Measurements from ENCODE around the gene MAML1.

MAML1 gene

GRCh38 chr5:179720222-179720621, 12.4 kb upstream of the MAML1 start:
- no peak for TF ChIP-seq CTCF (IDR thresholded peaks at IDR 0.05)
- no peak for DNase-seq
- H3K27ac Mint-ChIP-seq: no peak overlapping the region
- H3K4me3 Mint-ChIP-seq: no peak overlapping the region
- H3K27me3 Mint-ChIP-seq (ENCODE audit: low read depth, poor library complexity): no peaks in the 10 kb centered on the region
- H3K36me3 Mint-ChIP-seq (ENCODE audit: low read depth): peaks cover 82% of the 10 kb centered on the region
- H3K9me3 Mint-ChIP-seq: no peaks in the 10 kb centered on the region
- H3K4me1 Mint-ChIP-seq: peaks cover 5% of the 10 kb centered on the region

- no peak for DNase-seq
- H3K4me1 Mint-ChIP-seq: no peaks in the 10 kb centered on the region
- no peak overlapping the region for H3K4me3 Mint-ChIP-seq
- H3K27me3 Mint-ChIP-seq (ENCODE audit: low read depth, poor library complexity): no peaks in the 10 kb centered on the region
- peaks cover 71% of the 10 kb centered on the region for H3K36me3 Mint-ChIP-seq (ENCODE audit: low read depth)
- TF ChIP-seq CTCF (IDR thresholded peaks at IDR 0.05): no peak
- no peaks in the 10 kb centered on the region for H3K9me3 Mint-ChIP-seq
- H3K27ac Mint-ChIP-seq: no peak overlapping the region
Measured at GRCh38 chr5:179724163-179724562, 8.5 kb upstream of the MAML1 start.

GRCh38 chr5:179727106-179727505, 5.5 kb upstream of the MAML1 start:
- Mint-ChIP-seq H3K4me1 (no peaks in the 10 kb centered on the region), H3K4me3 (no peak overlapping the region), H3K36me3 (ENCODE audit: low read depth) (peaks cover 77% of the 10 kb centered on the region), H3K27ac (peak overlapping the region; percentile 3), H3K9me3 (no peaks in the 10 kb centered on the region), H3K27me3 (ENCODE audit: low read depth, poor library complexity) (no peaks in the 10 kb centered on the region)
- DNase-seq: no peak
- no peak for TF ChIP-seq CTCF (IDR thresholded peaks at IDR 0.05)

- Mint-ChIP-seq H3K4me1 (peaks cover 5% of the 10 kb centered on the region), H3K27ac (no peak overlapping the region), H3K4me3 (no peak overlapping the region), H3K9me3 (no peaks in the 10 kb centered on the region), H3K27me3 (ENCODE audit: low read depth, poor library complexity) (no peaks in the 10 kb centered on the region), H3K36me3 (ENCODE audit: low read depth) (peaks cover 58% of the 10 kb centered on the region)
- no peak for TF ChIP-seq CTCF (IDR thresholded peaks at IDR 0.05)
- no peak for DNase-seq
Measured at GRCh38 chr5:179729303-179729702, 3.3 kb upstream of the MAML1 start.

- Mint-ChIP-seq H3K27me3 (ENCODE audit: low read depth, poor library complexity) (no peaks in the 10 kb centered on the region), H3K4me3 (no peak overlapping the region), H3K36me3 (ENCODE audit: low read depth) (peaks cover 53% of the 10 kb centered on the region), H3K27ac (peak overlapping the region; percentile 66), H3K9me3 (no peaks in the 10 kb centered on the region), H3K4me1 (peaks cover 9% of the 10 kb centered on the region)
- no peak for TF ChIP-seq CTCF (IDR thresholded peaks at IDR 0.05)
- no peak for DNase-seq
Measured at GRCh38 chr5:179729727-179730126, 2.9 kb upstream of the MAML1 start.

GRCh38 chr5:179730356-179730755, 2.3 kb upstream of the MAML1 start:
- no peaks in the 10 kb centered on the region for H3K9me3 Mint-ChIP-seq
- peaks cover 10% of the 10 kb centered on the region for H3K4me1 Mint-ChIP-seq
- H3K36me3 Mint-ChIP-seq (ENCODE audit: low read depth): peaks cover 53% of the 10 kb centered on the region
- no peak for DNase-seq
- no peak overlapping the region for H3K4me3 Mint-ChIP-seq
- TF ChIP-seq CTCF (IDR thresholded peaks at IDR 0.05): no peak
- peaks cover 4% of the 10 kb centered on the region for H3K27me3 Mint-ChIP-seq (ENCODE audit: low read depth, poor library complexity)
- H3K27ac Mint-ChIP-seq: peak overlapping the region; percentile 66
